Measurements from ENCODE around the gene DOK6.

Gene DOK6

DNA sequence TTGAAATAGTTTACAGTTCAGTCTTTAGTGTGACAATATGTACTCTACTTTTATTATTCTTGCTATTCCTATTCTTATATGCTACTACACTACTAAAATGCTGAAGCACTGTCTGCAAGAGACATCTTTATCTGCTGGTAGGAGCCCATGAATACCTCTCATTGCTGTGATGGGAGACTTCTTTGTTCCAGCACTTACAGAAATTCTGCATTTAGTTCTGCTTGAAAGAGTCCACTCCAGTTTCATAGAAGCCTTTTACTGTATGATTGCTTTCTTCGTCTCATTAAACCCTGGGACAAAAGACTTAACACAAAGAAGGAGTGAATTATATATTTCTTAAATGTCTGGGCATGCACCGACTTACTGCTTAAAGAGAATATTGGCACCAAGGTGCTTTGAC lies 274.3 kb downstream of the DOK6 start:
- Histone ChIP-seq H3K36me3 (replicated peaks) (no peaks in the 10 kb centered on the region), H3K27me3 (replicated peaks) (no peaks in the 10 kb centered on the region), H3K27ac (no peak overlapping the region), H3K4me3 (ENCODE audit: low read depth, low read length) (no peak overlapping the region)
- no peak for TF ChIP-seq CTCF (IDR thresholded peaks at IDR 0.05; ENCODE audit: low read depth, low read length, missing control alignments)
- in situ Hi-C loops (cut with HindIII; ENCODE audit: low pct_ligation_motif_present, low sequenced_read_pairs) = no loop called here
- DNase-seq = no peak

- Histone ChIP-seq H3K36me3 (replicated peaks) (no peaks in the 10 kb centered on the region), H3K27ac (no peak overlapping the region), H3K4me3 (ENCODE audit: low read depth, low read length) (no peak overlapping the region), H3K27me3 (replicated peaks) (no peaks in the 10 kb centered on the region)
- in situ Hi-C loops (cut with HindIII; ENCODE audit: low pct_ligation_motif_present, low sequenced_read_pairs) = no loop called here
- no peak for TF ChIP-seq CTCF (IDR thresholded peaks at IDR 0.05; ENCODE audit: low read depth, low read length, missing control alignments)
- DNase-seq = no peak
Observed at GRCh38 chr18:69677595-69677994, 276.9 kb downstream of the DOK6 start.

DNA sequence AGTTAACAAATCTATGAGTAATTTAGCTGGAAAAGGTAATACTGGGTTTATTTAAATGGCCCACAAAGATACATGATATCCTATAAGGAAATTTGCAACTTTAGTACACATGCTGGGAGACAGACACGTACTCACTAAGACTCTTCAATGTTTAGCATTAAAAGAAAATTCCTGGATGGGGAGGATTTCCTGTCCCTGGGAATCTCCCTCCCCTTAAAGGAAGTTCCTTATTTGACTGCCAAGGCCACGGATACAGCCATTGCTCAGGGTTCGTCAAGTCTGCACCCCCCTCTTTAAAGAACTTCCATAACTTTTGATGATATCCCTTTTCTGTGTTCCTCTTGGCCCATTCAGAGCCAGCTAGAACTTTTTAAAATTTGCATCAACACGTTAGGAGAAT lies 279.4 kb downstream of the DOK6 start:
- Histone ChIP-seq H3K4me3 (ENCODE audit: low read depth, low read length) (no peak overlapping the region), H3K27ac (no peak overlapping the region), H3K27me3 (replicated peaks) (no peaks in the 10 kb centered on the region), H3K36me3 (replicated peaks) (no peaks in the 10 kb centered on the region)
- in situ Hi-C loops (cut with HindIII; ENCODE audit: low pct_ligation_motif_present, low sequenced_read_pairs) = no loop called here
- no peak for DNase-seq
- no peak for TF ChIP-seq CTCF (IDR thresholded peaks at IDR 0.05; ENCODE audit: low read depth, low read length, missing control alignments)

GRCh38 chr18:69683176-69683575 lies 282.5 kb downstream of the DOK6 start:
- no peak for TF ChIP-seq CTCF (IDR thresholded peaks at IDR 0.05; ENCODE audit: low read depth, low read length, missing control alignments)
- Histone ChIP-seq H3K27me3 (replicated peaks) (no peaks in the 10 kb centered on the region), H3K36me3 (replicated peaks) (no peaks in the 10 kb centered on the region), H3K4me3 (ENCODE audit: low read depth, low read length) (no peak overlapping the region), H3K27ac (no peak overlapping the region)
- DNase-seq = no peak
- in situ Hi-C loops (cut with HindIII; ENCODE audit: low pct_ligation_motif_present, low sequenced_read_pairs) = no loop called here

- Histone ChIP-seq H3K4me3 (ENCODE audit: low read depth, low read length) (no peak overlapping the region), H3K27ac (no peak overlapping the region), H3K27me3 (replicated peaks) (no peaks in the 10 kb centered on the region), H3K36me3 (replicated peaks) (no peaks in the 10 kb centered on the region)
- in situ Hi-C loops (cut with HindIII; ENCODE audit: low pct_ligation_motif_present, low sequenced_read_pairs) = no loop called here
- DNase-seq = no peak
- TF ChIP-seq CTCF (IDR thresholded peaks at IDR 0.05; ENCODE audit: low read depth, low read length, missing control alignments) = no peak
Observed at GRCh38 chr18:69684789-69685188, 284.1 kb downstream of the DOK6 start.

- Histone ChIP-seq H3K27me3 (replicated peaks) (no peaks in the 10 kb centered on the region), H3K27ac (no peak overlapping the region), H3K4me3 (ENCODE audit: low read depth, low read length) (no peak overlapping the region), H3K36me3 (replicated peaks) (no peaks in the 10 kb centered on the region)
- TF ChIP-seq CTCF (IDR thresholded peaks at IDR 0.05; ENCODE audit: low read depth, low read length, missing control alignments) = no peak
- in situ Hi-C loops (cut with HindIII; ENCODE audit: low pct_ligation_motif_present, low sequenced_read_pairs) = no loop called here
- no peak for DNase-seq
Observed at GRCh38 chr18:69686861-69687260, 286.2 kb downstream of the DOK6 start.

Measured in brain microvascular endothelial cell (primary cell).